ENCODE data around the gene CDKN2B-AS1. TPM values are rescaled to one million over a fixed set of nuclear protein-coding genes. Genes with fewer than 3 reads are reported as not detected.

The CDKN2B-AS1 gene
- total RNA-seq, 1 experiment from 2014 or later: 0.24 TPM

- TF ChIP-seq AR (CRISPR knock-in tag; IDR thresholded peaks at IDR 0.05) (no peak), ZNF138 (CRISPR knock-in tag; conservative IDR thresholded peaks at IDR 0.05) (no peak), ZNF416 (CRISPR knock-in tag; IDR thresholded peaks at IDR 0.05) (no peak), CDX4 (CRISPR knock-in tag; IDR thresholded peaks at IDR 0.05; ENCODE audit: borderline replicate concordance) (no peak), ZNF532 (CRISPR knock-in tag; IDR thresholded peaks at IDR 0.05; ENCODE audit: borderline replicate concordance) (no peak), GABPB1 (CRISPR knock-in tag; IDR thresholded peaks at IDR 0.05) (no peak), NFATC4 (CRISPR knock-in tag; IDR thresholded peaks at IDR 0.05) (no peak), MAX (CRISPR knock-in tag; IDR thresholded peaks at IDR 0.05) (peak; percentile 67), JAZF1 (CRISPR knock-in tag; IDR thresholded peaks at IDR 0.05) (no peak), TP53 (CRISPR knock-in tag; IDR thresholded peaks at IDR 0.05) (no peak), ZNF232 (CRISPR knock-in tag; IDR thresholded peaks at IDR 0.05) (0 out of 2 replicates have a peak, but pooled peaks have one; percentile 50), NR1H2 (CRISPR knock-in tag; IDR thresholded peaks at IDR 0.05) (no peak), ZNF671 (CRISPR knock-in tag; IDR thresholded peaks at IDR 0.05) (no peak), CBFB (CRISPR knock-in tag; IDR thresholded peaks at IDR 0.05; ENCODE audit: low read depth) (peak; percentile 12; the same call in 1 of the 2 replicates), TEAD4 (CRISPR knock-in tag; IDR thresholded peaks at IDR 0.05) (no peak), EMX1 (CRISPR knock-in tag; IDR thresholded peaks at IDR 0.05) (no peak)
- TF ChIP-seq, protein P1, sequence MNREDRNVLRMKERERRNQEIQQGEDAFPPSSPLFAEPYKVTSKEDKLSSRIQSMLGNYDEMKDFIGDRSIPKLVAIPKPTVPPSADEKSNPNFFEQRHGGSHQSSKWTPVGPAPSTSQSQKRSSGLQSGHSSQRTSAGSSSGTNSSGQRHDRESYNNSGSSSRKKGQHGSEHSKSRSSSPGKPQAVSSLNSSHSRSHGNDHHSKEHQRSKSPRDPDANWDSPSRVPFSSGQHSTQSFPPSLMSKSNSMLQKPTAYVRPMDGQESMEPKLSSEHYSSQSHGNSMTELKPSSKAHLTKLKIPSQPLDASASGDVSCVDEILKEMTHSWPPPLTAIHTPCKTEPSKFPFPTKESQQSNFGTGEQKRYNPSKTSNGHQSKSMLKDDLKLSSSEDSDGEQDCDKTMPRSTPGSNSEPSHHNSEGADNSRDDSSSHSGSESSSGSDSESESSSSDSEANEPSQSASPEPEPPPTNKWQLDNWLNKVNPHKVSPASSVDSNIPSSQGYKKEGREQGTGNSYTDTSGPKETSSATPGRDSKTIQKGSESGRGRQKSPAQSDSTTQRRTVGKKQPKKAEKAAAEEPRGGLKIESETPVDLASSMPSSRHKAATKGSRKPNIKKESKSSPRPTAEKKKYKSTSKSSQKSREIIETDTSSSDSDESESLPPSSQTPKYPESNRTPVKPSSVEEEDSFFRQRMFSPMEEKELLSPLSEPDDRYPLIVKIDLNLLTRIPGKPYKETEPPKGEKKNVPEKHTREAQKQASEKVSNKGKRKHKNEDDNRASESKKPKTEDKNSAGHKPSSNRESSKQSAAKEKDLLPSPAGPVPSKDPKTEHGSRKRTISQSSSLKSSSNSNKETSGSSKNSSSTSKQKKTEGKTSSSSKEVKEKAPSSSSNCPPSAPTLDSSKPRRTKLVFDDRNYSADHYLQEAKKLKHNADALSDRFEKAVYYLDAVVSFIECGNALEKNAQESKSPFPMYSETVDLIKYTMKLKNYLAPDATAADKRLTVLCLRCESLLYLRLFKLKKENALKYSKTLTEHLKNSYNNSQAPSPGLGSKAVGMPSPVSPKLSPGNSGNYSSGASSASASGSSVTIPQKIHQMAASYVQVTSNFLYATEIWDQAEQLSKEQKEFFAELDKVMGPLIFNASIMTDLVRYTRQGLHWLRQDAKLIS (CRISPR knock-in tag; IDR thresholded peaks at IDR 0.05; ENCODE audit: borderline replicate concordance): no peak
- TF ChIP-seq, protein P2, sequence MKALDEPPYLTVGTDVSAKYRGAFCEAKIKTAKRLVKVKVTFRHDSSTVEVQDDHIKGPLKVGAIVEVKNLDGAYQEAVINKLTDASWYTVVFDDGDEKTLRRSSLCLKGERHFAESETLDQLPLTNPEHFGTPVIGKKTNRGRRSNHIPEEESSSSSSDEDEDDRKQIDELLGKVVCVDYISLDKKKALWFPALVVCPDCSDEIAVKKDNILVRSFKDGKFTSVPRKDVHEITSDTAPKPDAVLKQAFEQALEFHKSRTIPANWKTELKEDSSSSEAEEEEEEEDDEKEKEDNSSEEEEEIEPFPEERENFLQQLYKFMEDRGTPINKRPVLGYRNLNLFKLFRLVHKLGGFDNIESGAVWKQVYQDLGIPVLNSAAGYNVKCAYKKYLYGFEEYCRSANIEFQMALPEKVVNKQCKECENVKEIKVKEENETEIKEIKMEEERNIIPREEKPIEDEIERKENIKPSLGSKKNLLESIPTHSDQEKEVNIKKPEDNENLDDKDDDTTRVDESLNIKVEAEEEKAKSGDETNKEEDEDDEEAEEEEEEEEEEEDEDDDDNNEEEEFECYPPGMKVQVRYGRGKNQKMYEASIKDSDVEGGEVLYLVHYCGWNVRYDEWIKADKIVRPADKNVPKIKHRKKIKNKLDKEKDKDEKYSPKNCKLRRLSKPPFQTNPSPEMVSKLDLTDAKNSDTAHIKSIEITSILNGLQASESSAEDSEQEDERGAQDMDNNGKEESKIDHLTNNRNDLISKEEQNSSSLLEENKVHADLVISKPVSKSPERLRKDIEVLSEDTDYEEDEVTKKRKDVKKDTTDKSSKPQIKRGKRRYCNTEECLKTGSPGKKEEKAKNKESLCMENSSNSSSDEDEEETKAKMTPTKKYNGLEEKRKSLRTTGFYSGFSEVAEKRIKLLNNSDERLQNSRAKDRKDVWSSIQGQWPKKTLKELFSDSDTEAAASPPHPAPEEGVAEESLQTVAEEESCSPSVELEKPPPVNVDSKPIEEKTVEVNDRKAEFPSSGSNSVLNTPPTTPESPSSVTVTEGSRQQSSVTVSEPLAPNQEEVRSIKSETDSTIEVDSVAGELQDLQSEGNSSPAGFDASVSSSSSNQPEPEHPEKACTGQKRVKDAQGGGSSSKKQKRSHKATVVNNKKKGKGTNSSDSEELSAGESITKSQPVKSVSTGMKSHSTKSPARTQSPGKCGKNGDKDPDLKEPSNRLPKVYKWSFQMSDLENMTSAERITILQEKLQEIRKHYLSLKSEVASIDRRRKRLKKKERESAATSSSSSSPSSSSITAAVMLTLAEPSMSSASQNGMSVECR (CRISPR knock-in tag; IDR thresholded peaks at IDR 0.05; ENCODE audit: borderline replicate concordance): peak; percentile 47; the same call in 1 of the 2 replicates
- TF ChIP-seq, protein P3, sequence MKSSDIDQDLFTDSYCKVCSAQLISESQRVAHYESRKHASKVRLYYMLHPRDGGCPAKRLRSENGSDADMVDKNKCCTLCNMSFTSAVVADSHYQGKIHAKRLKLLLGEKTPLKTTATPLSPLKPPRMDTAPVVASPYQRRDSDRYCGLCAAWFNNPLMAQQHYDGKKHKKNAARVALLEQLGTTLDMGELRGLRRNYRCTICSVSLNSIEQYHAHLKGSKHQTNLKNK (CRISPR knock-in tag; IDR thresholded peaks at IDR 0.05): no peak
- TF ChIP-seq, protein P4, sequence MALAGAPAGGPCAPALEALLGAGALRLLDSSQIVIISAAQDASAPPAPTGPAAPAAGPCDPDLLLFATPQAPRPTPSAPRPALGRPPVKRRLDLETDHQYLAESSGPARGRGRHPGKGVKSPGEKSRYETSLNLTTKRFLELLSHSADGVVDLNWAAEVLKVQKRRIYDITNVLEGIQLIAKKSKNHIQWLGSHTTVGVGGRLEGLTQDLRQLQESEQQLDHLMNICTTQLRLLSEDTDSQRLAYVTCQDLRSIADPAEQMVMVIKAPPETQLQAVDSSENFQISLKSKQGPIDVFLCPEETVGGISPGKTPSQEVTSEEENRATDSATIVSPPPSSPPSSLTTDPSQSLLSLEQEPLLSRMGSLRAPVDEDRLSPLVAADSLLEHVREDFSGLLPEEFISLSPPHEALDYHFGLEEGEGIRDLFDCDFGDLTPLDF (CRISPR knock-in tag; IDR thresholded peaks at IDR 0.05): no peak
Measured at GRCh38 chr9:22008717-22009505, 14.3 kb downstream of the CDKN2B-AS1 start, which contains the start of gene CDKN2B (continued).
